Measurements from ENCODE around the gene LYZL2.

GRCh38 chr10:30591249-30591670 is 38.3 kb downstream of the LYZL2 start:
- no peak for TF ChIP-seq POLR2A (IDR thresholded peaks at IDR 0.05; ENCODE audit: low read length)
- no peak for TF ChIP-seq GATA1 (IDR thresholded peaks at IDR 0.05; ENCODE audit: low read depth, low read length)
